Activated naive CD8-positive, alpha-beta T cell treated with anti-CD3 and anti-CD28 coated beads, Interleukin-2, amount 50 U/mL, for 24 hours (primary cell): ENCODE data around the gene KIAA0513.

Source experiments
- ATAC-seq: fragments of 150-1000 bp; cut with Tn5 transposase; one replicate; pipeline ENCODE4 v1.10.0; 2021
- DNase-seq: peaks from one replicate; pipeline ENCODE4 v3.0.0; 2021
- H3K27ac Mint-ChIP-seq: one replicate; pipeline ENCODE4 v1.8.0; 2021; ENCODE audit warnings: mild to moderate bottlenecking, mixed read lengths
- H3K27me3 Mint-ChIP-seq: one replicate; pipeline ENCODE4 v1.8.0; 2021; ENCODE audit warnings: mixed read lengths
- H3K36me3 Mint-ChIP-seq: one replicate; pipeline ENCODE4 v1.8.0; 2021; ENCODE audit warnings: low read depth, mixed read lengths
- H3K4me1 Mint-ChIP-seq: one replicate; pipeline ENCODE4 v1.8.0; 2021; ENCODE audit warnings: mixed read lengths
- H3K4me3 Mint-ChIP-seq: one replicate; pipeline ENCODE4 v1.8.0; 2021; ENCODE audit warnings: mild to moderate bottlenecking, moderate library complexity, mixed read lengths
- H3K9me3 Mint-ChIP-seq: one replicate; pipeline ENCODE4 v1.8.0; 2021; ENCODE audit warnings: mixed read lengths

Gene KIAA0513

GRCh38 chr16:85134076-85134788 lies 106.6 kb downstream of the KIAA0513 start:
- peaks cover 9% of the 10 kb centered on the region for H3K4me1 Mint-ChIP-seq

GRCh38 chr16:85134789-85135142 lies 107.2 kb downstream of the KIAA0513 start:
- no peak for DNase-seq
- Mint-ChIP-seq H3K4me1 (peaks cover 10% of the 10 kb centered on the region), H3K4me3 (no peak overlapping the region), H3K36me3 (no peaks in the 10 kb centered on the region), H3K27me3 (peaks cover 32% of the 10 kb centered on the region), H3K27ac (no peak overlapping the region), H3K9me3 (no peaks in the 10 kb centered on the region)
- no peak for ATAC-seq

More at GRCh38 chr16:85134076-85134788, 106.6 kb downstream of the KIAA0513 start:
- Mint-ChIP-seq H3K27me3 (peaks cover 27% of the 10 kb centered on the region), H3K9me3 (no peaks in the 10 kb centered on the region), H3K36me3 (no peaks in the 10 kb centered on the region), H3K27ac (no peak overlapping the region), H3K4me3 (no peak overlapping the region)
- DNase-seq, result no peak
- no peak for ATAC-seq

- no peak overlapping the region for H3K4me3 Mint-ChIP-seq
- no peaks in the 10 kb centered on the region for H3K36me3 Mint-ChIP-seq
- no peak overlapping the region for H3K27ac Mint-ChIP-seq
- H3K27me3 Mint-ChIP-seq, result peaks cover 36% of the 10 kb centered on the region
- H3K4me1 Mint-ChIP-seq, result peaks cover 10% of the 10 kb centered on the region
- ATAC-seq, result no peak
- no peaks in the 10 kb centered on the region for H3K9me3 Mint-ChIP-seq
- DNase-seq, result no peak
Observed at GRCh38 chr16:85136213-85136701, 108.7 kb downstream of the KIAA0513 start.

- Mint-ChIP-seq H3K27ac (no peak overlapping the region), H3K4me3 (no peak overlapping the region), H3K36me3 (no peaks in the 10 kb centered on the region), H3K27me3 (peaks cover 36% of the 10 kb centered on the region), H3K9me3 (no peaks in the 10 kb centered on the region), H3K4me1 (peaks cover 10% of the 10 kb centered on the region)
- ATAC-seq (no peak), DNase-seq (no peak)
Observed at GRCh38 chr16:85136702-85137322, 109.2 kb downstream of the KIAA0513 start.

- no peak overlapping the region for H3K4me3 Mint-ChIP-seq
- peaks cover 10% of the 10 kb centered on the region for H3K4me1 Mint-ChIP-seq
- H3K36me3 Mint-ChIP-seq, result no peaks in the 10 kb centered on the region
- ATAC-seq (no peak), DNase-seq (no peak)
- no peaks in the 10 kb centered on the region for H3K9me3 Mint-ChIP-seq
- peaks cover 36% of the 10 kb centered on the region for H3K27me3 Mint-ChIP-seq
- H3K27ac Mint-ChIP-seq, result no peak overlapping the region
Observed at GRCh38 chr16:85137323-85138072, 109.9 kb downstream of the KIAA0513 start.

- H3K27ac Mint-ChIP-seq, result no peak overlapping the region
- DNase-seq (no peak), ATAC-seq (no peak)
- H3K27me3 Mint-ChIP-seq, result peaks cover 36% of the 10 kb centered on the region
- H3K9me3 Mint-ChIP-seq, result no peaks in the 10 kb centered on the region
- peaks cover 10% of the 10 kb centered on the region for H3K4me1 Mint-ChIP-seq
- no peaks in the 10 kb centered on the region for H3K36me3 Mint-ChIP-seq
- no peak overlapping the region for H3K4me3 Mint-ChIP-seq
Observed at GRCh38 chr16:85138073-85138824, 110.7 kb downstream of the KIAA0513 start.

GRCh38 chr16:85138825-85139627 lies 111.4 kb downstream of the KIAA0513 start:
- Mint-ChIP-seq H3K27me3 (peaks cover 36% of the 10 kb centered on the region), H3K27ac (no peak overlapping the region), H3K9me3 (no peaks in the 10 kb centered on the region), H3K36me3 (no peaks in the 10 kb centered on the region), H3K4me1 (peaks cover 10% of the 10 kb centered on the region), H3K4me3 (no peak overlapping the region)
- DNase-seq, result no peak
- no peak for ATAC-seq

- no peak overlapping the region for H3K27ac Mint-ChIP-seq
- H3K27me3 Mint-ChIP-seq, result peaks cover 36% of the 10 kb centered on the region
- no peak for ATAC-seq
- DNase-seq, result no peak
- H3K4me1 Mint-ChIP-seq, result peaks cover 10% of the 10 kb centered on the region
- no peaks in the 10 kb centered on the region for H3K9me3 Mint-ChIP-seq
- H3K4me3 Mint-ChIP-seq, result no peak overlapping the region
- H3K36me3 Mint-ChIP-seq, result no peaks in the 10 kb centered on the region
Observed at GRCh38 chr16:85139881-85140339, 112.3 kb downstream of the KIAA0513 start.

- no peak overlapping the region for H3K27ac Mint-ChIP-seq
- no peak overlapping the region for H3K4me3 Mint-ChIP-seq
- peaks cover 36% of the 10 kb centered on the region for H3K27me3 Mint-ChIP-seq
- H3K4me1 Mint-ChIP-seq, result peaks cover 10% of the 10 kb centered on the region
- DNase-seq (no peak), ATAC-seq (no peak)
- no peaks in the 10 kb centered on the region for H3K36me3 Mint-ChIP-seq
- no peaks in the 10 kb centered on the region for H3K9me3 Mint-ChIP-seq
Observed at GRCh38 chr16:85140455-85141012, 112.9 kb downstream of the KIAA0513 start.

- ATAC-seq, result no peak
- no peaks in the 10 kb centered on the region for H3K36me3 Mint-ChIP-seq
- no peak overlapping the region for H3K4me3 Mint-ChIP-seq
- H3K27ac Mint-ChIP-seq, result no peak overlapping the region
- no peak for DNase-seq
- no peaks in the 10 kb centered on the region for H3K9me3 Mint-ChIP-seq
- peaks cover 6% of the 10 kb centered on the region for H3K4me1 Mint-ChIP-seq
- H3K27me3 Mint-ChIP-seq, result peaks cover 29% of the 10 kb centered on the region
Observed at GRCh38 chr16:85141491-85142128, 114.0 kb downstream of the KIAA0513 start.

- DNase-seq (no peak), ATAC-seq (no peak)
- no peak overlapping the region for H3K27ac Mint-ChIP-seq
- no peaks in the 10 kb centered on the region for H3K9me3 Mint-ChIP-seq
- H3K36me3 Mint-ChIP-seq, result no peaks in the 10 kb centered on the region
- H3K4me1 Mint-ChIP-seq, result peaks cover 5% of the 10 kb centered on the region
- H3K4me3 Mint-ChIP-seq, result no peak overlapping the region
- peaks cover 26% of the 10 kb centered on the region for H3K27me3 Mint-ChIP-seq
Observed at GRCh38 chr16:85142129-85142513, 114.5 kb downstream of the KIAA0513 start.

- no peak for DNase-seq
- Mint-ChIP-seq H3K36me3 (no peaks in the 10 kb centered on the region), H3K9me3 (no peaks in the 10 kb centered on the region), H3K4me1 (peaks cover 3% of the 10 kb centered on the region), H3K4me3 (no peak overlapping the region), H3K27ac (no peak overlapping the region), H3K27me3 (peaks cover 24% of the 10 kb centered on the region)
- no peak for ATAC-seq
Observed at GRCh38 chr16:85142771-85143211, 115.2 kb downstream of the KIAA0513 start.
